Neutrophil (primary cell): Measurements from ENCODE around the gene INVS.
A peak's percentile ranks its signal among the peaks of the same experiment; 100 is the strongest.

Experiments
- H3K27ac ChIP-seq: fragments of 200-600 bp; sonication (generic); 2 replicates; pipeline ENCODE4 v1.5.1; 2016; ENCODE audit warnings: mild to moderate bottlenecking, moderate library complexity
- H3K27me3 ChIP-seq: fragments of 200-600 bp; sonication (generic); 2 replicates; pipeline ENCODE4 v1.6.0; 2016; ENCODE audit warnings: mild to moderate bottlenecking
- H3K36me3 ChIP-seq: fragments of 200-600 bp; sonication (generic); 2 replicates; pipeline ENCODE4 v1.5.1; 2017
- H3K4me1 ChIP-seq, 2 experiments: fragments of 200-600 bp in 1 of 2; sonication (generic) in 1 of 2; 1 replicate in 1 of 2; 2 replicates in 1 of 2; pipeline versions ENCODE4 v1.5.1 to v1.6.1; 2013 to 2016; ENCODE audit warnings: low read depth in 1 of 2, low read length in 1 of 2, mild to moderate bottlenecking in 1 of 2, moderate library complexity in 1 of 2; ENCODE audit not compliant: control insufficient read depth in 1 of 2, insufficient read depth in 1 of 2
- H3K4me3 ChIP-seq, 2 experiments: fragments of 200-600 bp in 1 of 2; sonication (generic) in 1 of 2; 1 replicate in 1 of 2; 2 replicates in 1 of 2; pipeline ENCODE4 v1.5.1; 2013 to 2016; ENCODE audit warnings: low read depth in 1 of 2, low read length in 1 of 2, mild to moderate bottlenecking in 1 of 2, moderate library complexity in 1 of 2
- H3K9me3 ChIP-seq: fragments of 200-600 bp; sonication (generic); 2 replicates; pipeline ENCODE4 v1.5.1; 2016
- TF ChIP-seq, protein P1 (sequence below): fragments of 200-600 bp; sonication (generic); IDR thresholded peaks from 2 replicates; pipeline ENCODE4 v1.5.1; 2016; ENCODE audit warnings: antibody characterized with exemption

INVS gene, protein sequence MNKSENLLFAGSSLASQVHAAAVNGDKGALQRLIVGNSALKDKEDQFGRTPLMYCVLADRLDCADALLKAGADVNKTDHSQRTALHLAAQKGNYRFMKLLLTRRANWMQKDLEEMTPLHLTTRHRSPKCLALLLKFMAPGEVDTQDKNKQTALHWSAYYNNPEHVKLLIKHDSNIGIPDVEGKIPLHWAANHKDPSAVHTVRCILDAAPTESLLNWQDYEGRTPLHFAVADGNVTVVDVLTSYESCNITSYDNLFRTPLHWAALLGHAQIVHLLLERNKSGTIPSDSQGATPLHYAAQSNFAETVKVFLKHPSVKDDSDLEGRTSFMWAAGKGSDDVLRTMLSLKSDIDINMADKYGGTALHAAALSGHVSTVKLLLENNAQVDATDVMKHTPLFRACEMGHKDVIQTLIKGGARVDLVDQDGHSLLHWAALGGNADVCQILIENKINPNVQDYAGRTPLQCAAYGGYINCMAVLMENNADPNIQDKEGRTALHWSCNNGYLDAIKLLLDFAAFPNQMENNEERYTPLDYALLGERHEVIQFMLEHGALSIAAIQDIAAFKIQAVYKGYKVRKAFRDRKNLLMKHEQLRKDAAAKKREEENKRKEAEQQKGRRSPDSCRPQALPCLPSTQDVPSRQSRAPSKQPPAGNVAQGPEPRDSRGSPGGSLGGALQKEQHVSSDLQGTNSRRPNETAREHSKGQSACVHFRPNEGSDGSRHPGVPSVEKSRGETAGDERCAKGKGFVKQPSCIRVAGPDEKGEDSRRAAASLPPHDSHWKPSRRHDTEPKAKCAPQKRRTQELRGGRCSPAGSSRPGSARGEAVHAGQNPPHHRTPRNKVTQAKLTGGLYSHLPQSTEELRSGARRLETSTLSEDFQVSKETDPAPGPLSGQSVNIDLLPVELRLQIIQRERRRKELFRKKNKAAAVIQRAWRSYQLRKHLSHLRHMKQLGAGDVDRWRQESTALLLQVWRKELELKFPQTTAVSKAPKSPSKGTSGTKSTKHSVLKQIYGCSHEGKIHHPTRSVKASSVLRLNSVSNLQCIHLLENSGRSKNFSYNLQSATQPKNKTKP

DNA sequence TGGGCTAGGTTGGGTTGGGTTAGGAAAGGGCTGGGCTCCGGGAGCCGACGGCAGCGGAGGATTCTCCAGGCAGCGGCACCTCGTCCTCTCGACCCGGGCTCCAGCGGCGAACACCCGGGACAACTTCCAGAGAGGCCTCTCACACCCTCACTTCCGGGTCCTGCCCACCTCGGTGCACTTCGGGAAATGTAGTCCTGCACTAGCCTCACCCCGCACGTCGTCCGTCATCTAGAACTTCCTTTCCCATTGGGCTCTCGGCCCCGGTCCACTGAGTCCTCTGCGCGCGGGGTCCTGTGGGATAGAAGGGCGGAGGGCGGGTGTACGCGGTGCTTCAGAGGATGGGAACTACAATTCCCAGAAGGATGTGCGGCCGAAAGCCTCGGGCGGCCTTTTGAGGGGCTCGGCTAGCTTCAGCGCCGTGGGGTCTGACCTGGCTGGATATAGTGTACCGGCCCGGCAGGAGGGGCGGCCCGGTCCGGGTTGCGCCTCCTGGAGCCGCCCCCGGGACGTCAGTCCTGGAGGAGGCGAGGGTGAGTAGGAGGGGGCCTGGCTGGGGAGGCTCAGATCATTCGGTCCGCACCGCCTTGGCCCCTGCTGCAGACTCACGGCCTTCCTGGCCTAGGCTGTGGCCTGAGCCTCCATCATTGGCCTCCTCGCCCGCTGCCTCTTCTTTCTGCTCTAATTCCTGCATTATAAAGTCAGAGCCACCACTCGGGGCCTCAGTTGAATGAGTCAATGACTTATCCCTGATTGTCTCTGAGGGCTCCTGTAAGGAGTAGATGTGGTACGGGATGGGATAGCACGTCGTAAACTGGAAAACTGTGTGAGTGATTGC lies at the start of gene INVS, which contains the start of gene ERP44:
Gene INVS, plus strand, starts transcription at position 357 of the 835 bp plus-strand sequence. CDS start 5,279 bp downstream, outside the sequence.
Gene ERP44, minus strand, starts transcription at position 114 of the 835 bp plus-strand sequence. CDS start 160 bp downstream, outside the sequence.
- Histone ChIP-seq H3K9me3 (no peaks in the 10 kb centered on the region), H3K4me3 (peak within 1 kb of the TSS; percentile 76), H3K4me1 (peaks cover 21% of the 10 kb centered on the region in 2 experiments), H3K36me3 (no peaks in the 10 kb centered on the region), H3K27me3 (no peaks in the 10 kb centered on the region), H3K27ac (peak within 1 kb of the TSS; percentile 89)
- TF ChIP-seq, protein P1, sequence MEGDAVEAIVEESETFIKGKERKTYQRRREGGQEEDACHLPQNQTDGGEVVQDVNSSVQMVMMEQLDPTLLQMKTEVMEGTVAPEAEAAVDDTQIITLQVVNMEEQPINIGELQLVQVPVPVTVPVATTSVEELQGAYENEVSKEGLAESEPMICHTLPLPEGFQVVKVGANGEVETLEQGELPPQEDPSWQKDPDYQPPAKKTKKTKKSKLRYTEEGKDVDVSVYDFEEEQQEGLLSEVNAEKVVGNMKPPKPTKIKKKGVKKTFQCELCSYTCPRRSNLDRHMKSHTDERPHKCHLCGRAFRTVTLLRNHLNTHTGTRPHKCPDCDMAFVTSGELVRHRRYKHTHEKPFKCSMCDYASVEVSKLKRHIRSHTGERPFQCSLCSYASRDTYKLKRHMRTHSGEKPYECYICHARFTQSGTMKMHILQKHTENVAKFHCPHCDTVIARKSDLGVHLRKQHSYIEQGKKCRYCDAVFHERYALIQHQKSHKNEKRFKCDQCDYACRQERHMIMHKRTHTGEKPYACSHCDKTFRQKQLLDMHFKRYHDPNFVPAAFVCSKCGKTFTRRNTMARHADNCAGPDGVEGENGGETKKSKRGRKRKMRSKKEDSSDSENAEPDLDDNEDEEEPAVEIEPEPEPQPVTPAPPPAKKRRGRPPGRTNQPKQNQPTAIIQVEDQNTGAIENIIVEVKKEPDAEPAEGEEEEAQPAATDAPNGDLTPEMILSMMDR: peak; percentile 38

DNA sequence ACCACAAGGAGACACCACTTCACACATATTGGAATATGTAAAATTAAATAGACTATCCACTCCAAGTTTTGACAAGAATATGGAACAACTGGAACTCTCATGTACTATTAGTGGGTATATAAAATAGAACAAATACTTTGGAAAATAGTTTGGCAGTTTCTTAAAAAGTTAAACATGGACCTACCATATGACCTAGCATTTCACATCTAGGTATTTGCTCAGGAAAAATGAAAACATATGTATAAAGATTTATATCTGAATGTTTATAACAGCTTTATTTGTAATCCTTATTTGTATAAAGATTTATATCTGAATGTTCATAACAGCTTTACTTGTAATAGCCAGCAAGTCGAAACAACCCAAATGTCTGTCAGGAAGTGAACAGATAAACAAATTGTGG lies 49.5 kb upstream of the INVS start:
- Histone ChIP-seq H3K27ac (no peak overlapping the region), H3K4me3 (no peak overlapping the region), H3K36me3 (peaks cover 22% of the 10 kb centered on the region), H3K4me1 (peaks cover 4 to 6% of the 10 kb centered on the region in 2 experiments), H3K27me3 (no peaks in the 10 kb centered on the region), H3K9me3 (no peaks in the 10 kb centered on the region)
- TF ChIP-seq, protein P1: no peak

DNA sequence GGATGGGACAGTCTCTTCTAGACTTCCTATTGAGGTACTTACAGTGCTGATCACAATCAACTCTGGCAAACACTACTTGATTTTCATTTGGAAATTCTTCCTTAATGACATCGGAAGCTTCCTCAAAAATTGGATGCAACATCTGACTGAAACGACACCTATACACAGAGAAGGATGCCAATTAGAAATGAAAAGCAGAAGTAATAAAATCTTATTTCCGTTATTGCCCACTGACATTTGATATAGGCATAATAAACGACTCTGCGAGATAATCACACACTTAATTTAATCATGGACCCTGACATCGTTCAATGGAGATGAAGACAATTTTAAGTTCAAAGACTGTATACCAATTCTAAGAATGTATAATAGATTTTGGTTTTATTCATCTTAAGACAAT lies 46.7 kb upstream of the INVS start:
- Histone ChIP-seq H3K27ac (no peak overlapping the region), H3K9me3 (no peaks in the 10 kb centered on the region), H3K36me3 (peaks cover 38% of the 10 kb centered on the region), H3K4me3 (no peak overlapping the region), H3K4me1 (peaks cover 4 to 6% of the 10 kb centered on the region in 2 experiments), H3K27me3 (no peaks in the 10 kb centered on the region)
- TF ChIP-seq, protein P1: no peak

DNA sequence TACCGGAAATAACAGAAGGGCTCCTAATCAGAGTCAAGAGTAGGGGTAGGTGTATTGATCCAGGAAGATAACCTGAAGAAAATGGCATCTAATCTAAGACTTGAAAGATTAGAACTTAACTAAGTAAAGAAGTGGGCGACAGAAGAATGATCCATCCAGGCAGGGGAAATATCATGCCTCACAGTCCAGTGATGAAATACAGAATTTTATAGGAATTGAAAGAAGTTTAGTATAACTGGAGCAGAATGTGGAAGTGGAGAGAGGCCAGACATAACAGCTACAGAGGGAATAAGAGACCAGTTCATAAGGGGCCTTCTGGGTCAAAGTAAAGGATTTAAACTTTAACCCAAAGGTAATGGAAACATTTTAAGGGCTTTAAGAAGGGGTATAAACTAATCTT lies 42.5 kb upstream of the INVS start:
- Histone ChIP-seq H3K36me3 (peaks cover 41% of the 10 kb centered on the region), H3K27me3 (no peaks in the 10 kb centered on the region), H3K4me3 (no peak overlapping the region), H3K27ac (no peak overlapping the region), H3K4me1 (peaks cover 4 to 6% of the 10 kb centered on the region in 2 experiments), H3K9me3 (no peaks in the 10 kb centered on the region)
- TF ChIP-seq, protein P1: no peak
